Panc1 (cell line): ENCODE results near the gene EFCAB10. TPM values are rescaled to one million over a fixed set of nuclear protein-coding genes. Genes with fewer than 3 reads are reported as not detected.

ENCODE experiments used
- ATAC-seq: fragments of 200-7000 bp; cut with Tn5 transposase; 2 replicates; pipeline ENCODE4 v1.9.1; 2020; ENCODE audit warnings: mild to moderate bottlenecking, moderate library complexity
- BruUV-seq: library from RNA; stranded (reverse); fragments of 400-500 nt; replicated peaks from 2 replicates; lab custom pipeline; 2021; lab: Mats Ljungman, UMichigan
- CTCF ChIA-PET: fragments of 300-600 bp; sonication (Branson Sonifier 250); formaldehyde crosslinking; loops from one replicate; lab custom pipeline; 2022; ENCODE audit warnings: antibody characterized with exemption; lab: Charles Lee
- POLR2A ChIA-PET: fragments of 300-600 bp; sonication (Branson Sonifier 250); formaldehyde crosslinking; loops from one replicate; lab custom pipeline; 2022; ENCODE audit warnings: antibody characterized with exemption; lab: Charles Lee
- DNase-seq: peaks from one replicate; pipeline ENCODE4 v3.0.0-alpha.2; 2010; ENCODE audit warnings: low read depth, low spot score
- H3K27ac ChIP-seq: 2 replicates; pipeline ENCODE4 v1.5.1; 2011; ENCODE audit warnings: mild to moderate bottlenecking, low read length, inconsistent platforms
- H3K27me3 ChIP-seq: fragments of 200-500 bp; sonication (Bioruptor generic); 2 replicates; pipeline ENCODE4 v1.6.0; 2014; ENCODE audit warnings: low read length, inconsistent platforms; ENCODE audit not compliant: control insufficient read depth, insufficient read depth
- H3K36me3 ChIP-seq: fragments of 200-500 bp; sonication (Bioruptor generic); 2 replicates; pipeline ENCODE4 v1.5.1; 2014; ENCODE audit warnings: inconsistent platforms, mild to moderate bottlenecking, low read length, moderate library complexity; ENCODE audit not compliant: control insufficient read depth, insufficient read depth
- H3K4me1 ChIP-seq: 2 replicates; pipeline ENCODE4 v1.5.1; 2011; ENCODE audit warnings: inconsistent platforms, mild to moderate bottlenecking, low read length, moderate library complexity; ENCODE audit not compliant: control insufficient read depth, insufficient read depth
- H3K4me3 ChIP-seq, 2 experiments: 2 replicates each; pipeline ENCODE4 v1.5.1; 2011 to 2012; ENCODE audit warnings: low read depth in 2 of 2, low read length in 2 of 2, mild to moderate bottlenecking in 2 of 2, inconsistent platforms in 1 of 2, moderate library complexity in 1 of 2
- H3K9me3 ChIP-seq: fragments of 200-500 bp; sonication (Bioruptor generic); 2 replicates; pipeline ENCODE4 v1.5.1; 2014; ENCODE audit warnings: low read depth, mild to moderate bottlenecking, inconsistent platforms, low read length, moderate library complexity; ENCODE audit not compliant: control insufficient read depth, insufficient read depth
- CTCF ChIP-seq: fragments of 450-650 bp; IDR thresholded peaks from 2 replicates; pipeline ENCODE4 v1.5.1; 2017; ENCODE audit warnings: mild to moderate bottlenecking
- POLR2AphosphoS5 ChIP-seq: IDR thresholded peaks from 2 replicates; pipeline ENCODE4 v1.6.1; 2012; ENCODE audit warnings: mild to moderate bottlenecking, low read depth, low read length, moderate library complexity
- REST ChIP-seq, 2 experiments: IDR thresholded peaks; 2 replicates each; pipeline ENCODE4 v1.6.1; 2011 to 2012; ENCODE audit warnings: low read depth in 2 of 2, control low read depth in 1 of 2, low read length in 1 of 2, mild to moderate bottlenecking in 1 of 2, moderate library complexity in 1 of 2; ENCODE audit not compliant: insufficient read depth in 1 of 2
- SIN3A ChIP-seq: IDR thresholded peaks from 2 replicates; pipeline ENCODE4 v1.6.1; 2012; ENCODE audit warnings: low read depth, mild to moderate bottlenecking, low read length, moderate library complexity, borderline replicate concordance; ENCODE audit not compliant: insufficient read depth
- TCF7L2 ChIP-seq: IDR thresholded peaks from 2 replicates; pipeline ENCODE4 v1.6.1; 2011; ENCODE audit warnings: mild to moderate bottlenecking, low read depth, low read length, inconsistent platforms
- in situ Hi-C: cut with HindIII; loops from 2 replicates; pipeline ENCODE4 v1.10.0; 2016; ENCODE audit warnings: low sequenced_read_pairs, low pct_unique_long_range_greater_than_20kb
- intact Hi-C: fragments of 100-400 bp; cut with micrococcal nuclease; formaldehyde crosslinking; loops from one replicate; pipeline ENCODE4 v1.10.0; 2022; ENCODE audit not compliant: unreplicated experiment
- total RNA-seq: library from RNA; stranded (reverse); gene quantifications from one replicate; pipeline ENCODE4 v1.2.1, GENCODE V29; 2021; ENCODE audit not compliant: unreplicated experiment

The EFCAB10 gene
- total RNA-seq, 1 experiment from 2014 or later: not detected

GRCh38 chr7:105596866-105597265 is 15.6 kb upstream of the EFCAB10 start:
- Histone ChIP-seq H3K4me1 (no peaks in the 10 kb centered on the region), H3K27ac (no peak overlapping the region), H3K4me3 (no peak overlapping the region), H3K9me3 (no peaks in the 10 kb centered on the region), H3K27me3 (no peaks in the 10 kb centered on the region), H3K36me3 (no peaks in the 10 kb centered on the region)
- DNase-seq (no peak), ATAC-seq (no peak)
- ChIA-PET POLR2A (interaction anchor here (0.5 kb wide), 1 partner anchor 651 kb away, joined by 3 read pairs; no protein-coding TSS in a partner anchor), CTCF (interaction anchor here (0.6 kb wide), 1 partner anchor 11 kb away, joined by 7 read pairs; no protein-coding TSS in a partner anchor)
- in situ Hi-C loops (no loop called here), intact Hi-C loops (no loop called here)
- BruUV-seq: no TSS peak
- no peak for TF ChIP-seq TCF7L2
- TF ChIP-seq SIN3A: no peak
- TF ChIP-seq CTCF: no peak
- TF ChIP-seq REST (IDR thresholded peaks at IDR 0.05; ENCODE audit: insufficient read depth in 1 of 2, low read depth in 2 of 2, low read length in 1 of 2): no peak

DNA sequence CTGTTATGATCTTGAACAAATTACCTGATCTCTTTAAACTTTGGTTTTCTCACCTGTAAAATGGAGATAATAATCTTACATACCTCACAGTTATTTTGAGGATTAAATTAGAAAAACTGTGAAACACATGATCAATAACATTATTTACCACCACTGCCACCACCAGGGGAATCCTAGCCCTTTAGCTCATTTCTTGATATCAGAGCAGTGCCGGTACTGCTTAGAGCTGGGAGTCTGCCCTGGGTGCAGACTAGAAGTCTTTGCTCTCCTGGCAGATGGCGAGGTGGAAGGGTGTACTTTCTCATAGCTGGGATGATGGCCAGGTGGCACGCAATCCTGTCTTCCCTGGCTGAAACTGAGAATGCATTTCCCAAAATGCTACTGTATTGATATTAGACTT is 12.7 kb upstream of the EFCAB10 start:
- CTCF ChIA-PET: no interaction called here
- POLR2A ChIA-PET: no interaction called here
- BruUV-seq: no TSS peak
- TF ChIP-seq CTCF (no peak), REST (IDR thresholded peaks at IDR 0.05; ENCODE audit: insufficient read depth in 1 of 2, low read depth in 2 of 2, low read length in 1 of 2) (no peak), TCF7L2 (no peak), SIN3A (no peak), POLR2AphosphoS5 (no peak)
- Histone ChIP-seq H3K4me3 (no peak overlapping the region), H3K27me3 (no peaks in the 10 kb centered on the region), H3K4me1 (no peaks in the 10 kb centered on the region), H3K27ac (no peak overlapping the region), H3K36me3 (no peaks in the 10 kb centered on the region), H3K9me3 (no peaks in the 10 kb centered on the region)
- in situ Hi-C loops: no loop called here
- intact Hi-C loops: no loop called here
- DNase-seq: no peak
- peak; percentile 57 for ATAC-seq
